ENCODE results near the gene MEIS3.

Gene MEIS3

DNA sequence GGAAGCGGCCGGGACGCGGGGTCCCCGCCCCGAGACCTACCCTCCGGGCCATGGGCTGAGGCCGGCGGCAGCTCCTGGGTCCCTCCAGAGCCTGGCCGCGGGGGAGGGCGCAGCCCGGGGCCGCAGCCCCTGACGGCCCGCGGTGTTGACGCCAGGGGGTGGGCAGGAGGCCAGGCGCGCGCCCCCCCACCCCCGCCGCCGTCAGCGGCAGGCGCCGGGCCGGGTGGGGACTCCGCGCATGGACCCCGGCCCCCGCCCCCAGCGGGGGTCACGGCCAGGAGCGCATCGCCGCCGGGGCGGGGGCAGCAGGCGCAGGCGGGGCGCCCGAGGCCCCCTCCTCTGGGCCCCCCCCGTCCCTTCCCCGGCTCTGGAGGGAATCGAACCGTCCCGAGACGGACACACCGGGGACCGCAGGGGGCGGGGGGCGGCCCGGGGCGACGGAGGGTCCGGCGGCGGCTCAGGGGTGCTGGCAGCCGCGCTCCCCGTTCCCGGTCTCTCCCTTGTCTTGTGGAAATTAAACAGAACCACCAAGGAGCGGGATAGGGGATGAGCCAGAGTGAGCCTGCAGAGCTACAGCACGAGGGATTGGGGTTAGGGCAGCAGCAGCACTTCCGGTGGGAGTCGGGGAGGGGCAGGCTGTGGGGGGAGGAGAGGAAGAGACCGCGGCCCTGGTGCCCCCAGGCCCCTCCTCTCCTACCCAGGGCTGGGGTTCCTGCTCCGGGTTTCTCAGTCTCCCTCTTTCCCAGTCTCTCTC is at the start of gene MEIS3:
Gene MEIS3 (minus strand): TSS at position 498 of the 754 bp plus-strand sequence. CDS start 446 bp downstream, at position 52.
- TF ChIP-seq, protein P1, sequence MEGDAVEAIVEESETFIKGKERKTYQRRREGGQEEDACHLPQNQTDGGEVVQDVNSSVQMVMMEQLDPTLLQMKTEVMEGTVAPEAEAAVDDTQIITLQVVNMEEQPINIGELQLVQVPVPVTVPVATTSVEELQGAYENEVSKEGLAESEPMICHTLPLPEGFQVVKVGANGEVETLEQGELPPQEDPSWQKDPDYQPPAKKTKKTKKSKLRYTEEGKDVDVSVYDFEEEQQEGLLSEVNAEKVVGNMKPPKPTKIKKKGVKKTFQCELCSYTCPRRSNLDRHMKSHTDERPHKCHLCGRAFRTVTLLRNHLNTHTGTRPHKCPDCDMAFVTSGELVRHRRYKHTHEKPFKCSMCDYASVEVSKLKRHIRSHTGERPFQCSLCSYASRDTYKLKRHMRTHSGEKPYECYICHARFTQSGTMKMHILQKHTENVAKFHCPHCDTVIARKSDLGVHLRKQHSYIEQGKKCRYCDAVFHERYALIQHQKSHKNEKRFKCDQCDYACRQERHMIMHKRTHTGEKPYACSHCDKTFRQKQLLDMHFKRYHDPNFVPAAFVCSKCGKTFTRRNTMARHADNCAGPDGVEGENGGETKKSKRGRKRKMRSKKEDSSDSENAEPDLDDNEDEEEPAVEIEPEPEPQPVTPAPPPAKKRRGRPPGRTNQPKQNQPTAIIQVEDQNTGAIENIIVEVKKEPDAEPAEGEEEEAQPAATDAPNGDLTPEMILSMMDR (conservative IDR thresholded peaks at IDR 0.05), result no peak
- no peak within 1 kb of the TSS for H3K27ac ChIP-seq

DNA sequence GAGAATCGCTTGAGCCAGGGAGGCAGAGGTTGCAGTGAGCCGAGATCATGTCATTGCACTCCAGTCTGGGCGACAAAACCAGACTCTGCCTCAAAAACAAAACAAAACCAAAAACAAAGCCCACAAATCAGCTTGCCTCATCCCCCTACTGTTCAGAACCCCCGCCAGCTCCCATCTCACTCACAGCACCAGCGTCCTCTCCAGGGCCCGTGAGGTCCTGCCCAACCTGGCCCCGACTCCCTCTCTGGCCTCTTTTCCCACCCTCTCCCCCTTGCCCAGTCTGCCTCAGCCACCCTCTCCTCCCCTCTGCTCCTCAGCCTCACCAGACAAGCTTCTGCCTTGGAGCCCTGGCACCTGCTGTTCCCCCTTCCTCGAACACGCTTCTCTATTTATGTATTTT is 48.6 kb upstream of the MEIS3 start:
- TF ChIP-seq ZFX (IDR thresholded peaks at IDR 0.05), result no peak
- TF ChIP-seq, protein P1 (conservative IDR thresholded peaks at IDR 0.05), result no peak
- H3K27ac ChIP-seq, result no peak overlapping the region

DNA sequence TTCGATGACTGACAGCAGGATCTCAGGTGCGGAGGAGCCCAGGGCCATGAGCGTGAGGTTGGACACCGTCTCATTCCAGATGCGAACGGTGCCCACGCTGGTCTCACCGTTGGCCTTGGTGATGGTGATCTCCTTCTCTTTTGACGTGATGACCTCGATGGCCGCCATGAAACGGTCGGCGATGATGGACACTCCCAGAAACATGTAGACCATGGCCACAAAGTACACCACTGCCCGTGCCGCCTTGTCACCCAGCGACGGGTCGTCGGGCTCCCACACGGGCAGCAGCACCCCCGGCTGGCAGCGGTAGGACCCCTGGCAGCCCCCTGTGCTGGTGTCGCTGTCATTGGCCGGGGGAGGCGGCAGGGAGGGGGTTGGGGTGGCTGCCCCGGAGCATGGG is 46.6 kb upstream of the MEIS3 start:
- TF ChIP-seq, protein P1 (conservative IDR thresholded peaks at IDR 0.05), result no peak
- no peak for TF ChIP-seq ZFX (IDR thresholded peaks at IDR 0.05)
- no peak overlapping the region for H3K27ac ChIP-seq

DNA sequence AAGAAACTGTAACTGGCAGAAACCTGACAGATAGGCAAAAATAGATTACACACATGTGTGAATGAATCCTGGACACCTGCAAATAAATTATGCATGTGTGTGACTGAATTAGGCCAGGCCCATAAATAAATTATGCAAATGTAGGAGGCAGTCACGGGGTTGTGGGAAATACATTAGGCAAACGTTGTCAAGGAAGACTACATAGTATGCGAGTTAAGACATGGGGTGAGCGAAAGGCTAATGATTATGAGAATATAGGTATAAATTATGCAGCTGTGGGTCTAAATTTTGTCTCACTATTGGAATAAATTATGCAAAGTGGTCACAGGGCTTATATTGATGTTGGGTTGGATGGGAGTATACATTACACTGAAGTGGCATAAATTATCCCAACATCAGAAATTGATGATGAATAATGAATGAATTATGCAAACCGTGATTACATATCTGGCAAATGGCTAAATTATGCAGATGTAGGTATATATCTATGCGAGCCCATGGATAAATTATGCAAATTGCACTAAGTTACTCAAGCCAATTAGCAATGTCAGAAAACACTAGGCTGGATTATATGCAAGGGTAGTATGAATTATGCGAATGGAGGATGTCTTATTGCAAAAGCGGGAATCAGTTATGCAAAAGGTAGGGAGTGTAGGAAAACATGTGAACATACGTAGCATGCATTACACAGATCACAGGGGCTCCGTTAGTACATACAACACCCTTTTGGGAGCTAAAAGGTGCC is 45.5 kb upstream of the MEIS3 start:
- H3K27ac ChIP-seq, result no peak overlapping the region
- TF ChIP-seq, protein P1 (conservative IDR thresholded peaks at IDR 0.05), result no peak
- TF ChIP-seq ZFX (IDR thresholded peaks at IDR 0.05), result no peak

DNA sequence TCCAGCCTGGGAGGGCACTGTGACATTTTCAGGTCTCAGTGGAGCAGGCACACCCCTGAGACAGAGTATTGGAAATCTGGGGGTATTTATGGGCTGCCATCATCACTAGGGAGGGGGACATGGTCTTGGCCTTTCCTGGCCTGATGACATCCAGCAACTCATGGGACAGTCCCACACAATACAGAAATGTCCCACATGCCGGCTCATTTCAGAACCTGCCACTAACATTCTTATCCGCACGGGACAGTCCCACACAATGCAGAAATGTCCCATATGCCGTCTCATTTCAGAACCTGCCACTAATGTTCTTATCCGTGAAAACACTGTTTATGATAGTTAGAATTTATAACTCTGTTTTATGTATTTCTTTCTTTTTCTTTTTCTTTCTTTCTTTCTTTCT is 42.5 kb upstream of the MEIS3 start:
- TF ChIP-seq, protein P1 (conservative IDR thresholded peaks at IDR 0.05), result no peak
- no peak for TF ChIP-seq ZFX (IDR thresholded peaks at IDR 0.05)
- H3K27ac ChIP-seq, result no peak overlapping the region

DNA sequence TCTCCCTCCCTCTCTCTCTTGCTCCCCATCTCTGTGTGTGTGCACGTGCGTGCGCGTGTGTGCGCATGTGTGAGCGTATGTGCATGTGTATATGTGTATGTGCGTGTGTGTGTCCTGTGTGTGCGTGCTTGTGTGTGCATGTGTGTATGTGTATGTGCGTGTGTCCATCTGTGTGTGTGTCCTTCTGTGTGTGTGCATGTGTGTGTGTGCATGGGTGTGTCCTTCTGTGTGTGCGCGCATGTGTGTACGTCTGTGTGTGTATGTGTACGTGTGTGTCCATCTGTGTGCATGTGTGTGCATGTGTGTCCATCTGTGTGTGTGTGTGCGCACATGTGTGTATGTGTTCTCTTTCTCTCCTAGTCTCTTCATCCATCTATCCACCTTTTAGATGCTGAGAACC is 40.1 kb upstream of the MEIS3 start:
- TF ChIP-seq, protein P1 (conservative IDR thresholded peaks at IDR 0.05), result no peak
- no peak for TF ChIP-seq ZFX (IDR thresholded peaks at IDR 0.05)
- no peak overlapping the region for H3K27ac ChIP-seq

- TF ChIP-seq, protein P1 (conservative IDR thresholded peaks at IDR 0.05), result no peak
- no peak for TF ChIP-seq ZFX (IDR thresholded peaks at IDR 0.05)
- H3K27ac ChIP-seq, result no peak overlapping the region
Measured at GRCh38 chr19:47458672-47459071, 39.3 kb upstream of the MEIS3 start.

Measured in C4-2B (cell line).